ENCODE results near the gene RAD21L1.
"Not testable (repeated sequence)": the region's sequence is repeated elsewhere in the genome, so short reads cannot be mapped to it uniquely, and the experiment has no call there.

Gene RAD21L1

GRCh38 chr20:1225263-1225782 lies 521 bp upstream of the RAD21L1 start:
- no peak for DNase-seq (ENCODE audit: low read depth in 2 of 2)

- DNase-seq (ENCODE audit: low read depth in 2 of 2) = no peak
These were observed 3.7 kb downstream of the RAD21L1 start for GRCh38 chr20:1229541-1229940.

- no peak for DNase-seq (ENCODE audit: low read depth in 2 of 2)
These were observed 6.7 kb downstream of the RAD21L1 start for GRCh38 chr20:1232286-1233111.

- no peak for DNase-seq (ENCODE audit: low read depth in 2 of 2)
These were observed 14.7 kb downstream of the RAD21L1 start for GRCh38 chr20:1240549-1240948.

- DNase-seq (ENCODE audit: low read depth in 2 of 2) = no peak
These were observed 15.6 kb downstream of the RAD21L1 start for GRCh38 chr20:1241456-1241855.

- DNase-seq (ENCODE audit: low read depth in 2 of 2) = no peak
These were observed 16.3 kb downstream of the RAD21L1 start for GRCh38 chr20:1242099-1242498.

- no peak for DNase-seq (ENCODE audit: low read depth in 2 of 2)
These were observed 16.7 kb downstream of the RAD21L1 start for GRCh38 chr20:1242530-1242929.

GRCh38 chr20:1245578-1245977 lies 19.7 kb downstream of the RAD21L1 start:
- DNase-seq (ENCODE audit: low read depth in 2 of 2) = no peak

GRCh38 chr20:1247689-1248088 lies 21.8 kb downstream of the RAD21L1 start:
- no peak for DNase-seq (ENCODE audit: low read depth in 2 of 2)

- not testable (repeated sequence) for DNase-seq (ENCODE audit: low read depth in 2 of 2)
These were observed 24.4 kb downstream of the RAD21L1 start for GRCh38 chr20:1250282-1250681.

GRCh38 chr20:1252416-1252815 lies 26.6 kb downstream of the RAD21L1 start:
- DNase-seq (ENCODE audit: low read depth in 2 of 2) = no peak

GRCh38 chr20:1254254-1254653 lies 28.4 kb downstream of the RAD21L1 start:
- DNase-seq (ENCODE audit: low read depth in 2 of 2) = no peak

- DNase-seq (ENCODE audit: low read depth in 2 of 2) = no peak
These were observed 29.8 kb downstream of the RAD21L1 start for GRCh38 chr20:1255675-1256074.

- no peak for DNase-seq (ENCODE audit: low read depth in 2 of 2)
These were observed 38.0 kb downstream of the RAD21L1 start for GRCh38 chr20:1263853-1264252.

GRCh38 chr20:1264727-1265126 lies 38.9 kb downstream of the RAD21L1 start:
- no peak for DNase-seq (ENCODE audit: low read depth in 2 of 2)

- DNase-seq (ENCODE audit: low read depth in 2 of 2) = no peak
These were observed 39.5 kb downstream of the RAD21L1 start for GRCh38 chr20:1265226-1265915.

- DNase-seq (ENCODE audit: low read depth in 2 of 2) = no peak
These were observed 40.0 kb downstream of the RAD21L1 start for GRCh38 chr20:1265916-1266166.

- peak; percentile 35 to 68 for DNase-seq (ENCODE audit: low read depth in 2 of 2)
These were observed 40.5 kb downstream of the RAD21L1 start, which contains the start of gene SNPH for GRCh38 chr20:1266167-1266973. Gene SNPH (plus strand): TSS chr20:1266294. CDS start chr20:1296240, 29,946 bp downstream.

GRCh38 chr20:1267161-1267560 lies 41.3 kb downstream of the RAD21L1 start:
- no peak for DNase-seq (ENCODE audit: low read depth in 2 of 2)

- no peak for DNase-seq (ENCODE audit: low read depth in 2 of 2)
These were observed 42.0 kb downstream of the RAD21L1 start for GRCh38 chr20:1267809-1268374.

GRCh38 chr20:1269235-1269634 lies 43.4 kb downstream of the RAD21L1 start:
- DNase-seq (ENCODE audit: low read depth in 2 of 2) = no peak

- no peak for DNase-seq (ENCODE audit: low read depth in 2 of 2)
These were observed 44.0 kb downstream of the RAD21L1 start for GRCh38 chr20:1269850-1270249.

Measured in stimulated activated CD8-positive, alpha-beta memory T cell treated with anti-CD3 and anti-CD28 coated beads, Interleukin-7, amount 100 ng/mL, for 4 hours (primary cell).